ENCODE results near the gene HOXD11. TPM values are rescaled to one million over a fixed set of nuclear protein-coding genes. Genes with fewer than 3 reads are reported as not detected.

Gene HOXD11
- polyA plus RNA-seq, 1 donor from 2014 or later: not detected

GRCh38 chr2:176071330-176072291 is 35.5 kb upstream of the HOXD11 start:
- H4K20me1 ChIP-seq (ENCODE audit: insufficient read depth): no peaks in the 10 kb centered on the region
- no peaks in the 10 kb centered on the region for H3K36me3 ChIP-seq (ENCODE audit: insufficient read depth, low read length)
- no peak overlapping the region for H3K4me2 ChIP-seq (ENCODE audit: low read length)

More at GRCh38 chr2:176071330-176072291, 35.5 kb upstream of the HOXD11 start:
- Histone ChIP-seq H3K4me3 (ENCODE audit: low read length) (no peak overlapping the region), H3K27ac (ENCODE audit: low read length) (no peak overlapping the region), H3K9me2 (ENCODE audit: insufficient read depth, low read length) (no peaks in the 10 kb centered on the region), H3K27me3 (ENCODE audit: insufficient read depth, low read depth, low read length) (peaks cover 100% of the 10 kb centered on the region), H2AFZ (ENCODE audit: low read depth, low read length) (no peak overlapping the region), H3K79me2 (replicated peaks; ENCODE audit: insufficient read depth, low read length) (no peaks in the 10 kb centered on the region), H3F3A (ENCODE audit: insufficient read depth, low read length, poor library complexity, severe bottlenecking) (no peaks in the 10 kb centered on the region), H3K9me3 (ENCODE audit: low read length) (peaks cover 4% of the 10 kb centered on the region), H3K9ac (ENCODE audit: low read length) (no peak overlapping the region)
- no peak for TF ChIP-seq MXI1 (conservative IDR thresholded peaks at IDR 0.05; ENCODE audit: poor library complexity, severe bottlenecking)
- no peak for TF ChIP-seq TAF1 (IDR thresholded peaks at IDR 0.05; ENCODE audit: low read depth)
- TF ChIP-seq EP300 (conservative IDR thresholded peaks at IDR 0.05; ENCODE audit: poor library complexity, severe bottlenecking): no peak
- no peak for TF ChIP-seq SMC3 (conservative IDR thresholded peaks at IDR 0.05; ENCODE audit: poor library complexity)
- TF ChIP-seq POLR2AphosphoS5 (IDR thresholded peaks at IDR 0.05): no peak
- TF ChIP-seq EZH2 (IDR thresholded peaks at IDR 0.05; ENCODE audit: borderline replicate concordance, insufficient read depth, low read length, poor library complexity, severe bottlenecking): no peak
- TF ChIP-seq REST (IDR thresholded peaks at IDR 0.05; ENCODE audit: borderline replicate concordance): no peak
- TF ChIP-seq RAD21 (conservative IDR thresholded peaks at IDR 0.05): no peak
- TF ChIP-seq CTCF (IDR thresholded peaks at IDR 0.05; ENCODE audit: poor library complexity, severe bottlenecking): no peak
